NCI-H1694 treated with DMSO at 0.1 percent for 48 hours (cell line): ENCODE measurements around the gene PPARA.
"Not testable (repeated sequence)": the region's sequence is repeated elsewhere in the genome, so short reads cannot be mapped to it uniquely, and the experiment has no call there.

ENCODE experiments used
- DNase-seq: peaks from one replicate; lab custom pipeline; 2025; lab: John Stamatoyannopoulos, UW

Gene PPARA

GRCh38 chr22:46126853-46127385, 23.4 kb upstream of the PPARA start:
- DNase-seq, result no peak

- DNase-seq, result no peak
These were observed 22.8 kb upstream of the PPARA start for GRCh38 chr22:46127556-46127955.

GRCh38 chr22:46128606-46129005, 21.7 kb upstream of the PPARA start:
- no peak for DNase-seq

- no peak for DNase-seq
These were observed 20.8 kb upstream of the PPARA start for GRCh38 chr22:46129390-46130041.

GRCh38 chr22:46131151-46131587, 19.2 kb upstream of the PPARA start:
- no peak for DNase-seq

GRCh38 chr22:46132193-46132829, 18.0 kb upstream of the PPARA start:
- not testable (repeated sequence) for DNase-seq

GRCh38 chr22:46132830-46133587, 17.3 kb upstream of the PPARA start:
- no peak for DNase-seq

GRCh38 chr22:46133588-46133855, 16.8 kb upstream of the PPARA start:
- no peak for DNase-seq

GRCh38 chr22:46134111-46134705, 16.1 kb upstream of the PPARA start:
- DNase-seq, result no peak

GRCh38 chr22:46135611-46136485, 14.5 kb upstream of the PPARA start:
- no peak for DNase-seq

- DNase-seq, result no peak
These were observed 13.7 kb upstream of the PPARA start for GRCh38 chr22:46136486-46137217.

- no peak for DNase-seq
These were observed 13.0 kb upstream of the PPARA start for GRCh38 chr22:46137218-46137766.

GRCh38 chr22:46138058-46138797, 12.1 kb upstream of the PPARA start:
- DNase-seq, result no peak

- DNase-seq, result not testable (repeated sequence)
These were observed 10.9 kb upstream of the PPARA start for GRCh38 chr22:46139417-46139816.

GRCh38 chr22:46139895-46140350, 10.4 kb upstream of the PPARA start:
- DNase-seq, result no peak

GRCh38 chr22:46140989-46141928, 9.1 kb upstream of the PPARA start:
- no peak for DNase-seq

- DNase-seq, result no peak
These were observed 7.5 kb upstream of the PPARA start for GRCh38 chr22:46142548-46143490.
